HG03558 (cell line): ENCODE measurements around the gene FBF1.

Experiments used
- ATAC-seq: cut with Tn5 transposase; IDR thresholded peaks from one replicate; pipeline ENCODE4 v1.9.1; 2021; ENCODE audit warnings: moderate number of reproducible peaks; ENCODE audit not compliant: unreplicated experiment; ENCODE audit errors: extremely low read depth

The FBF1 gene

GRCh38 chr17:75950855-75951554 lies 10.2 kb upstream of the FBF1 start:
- no peak for ATAC-seq

- no peak for ATAC-seq
These were observed 9.6 kb upstream of the FBF1 start for GRCh38 chr17:75950421-75950820.

DNA sequence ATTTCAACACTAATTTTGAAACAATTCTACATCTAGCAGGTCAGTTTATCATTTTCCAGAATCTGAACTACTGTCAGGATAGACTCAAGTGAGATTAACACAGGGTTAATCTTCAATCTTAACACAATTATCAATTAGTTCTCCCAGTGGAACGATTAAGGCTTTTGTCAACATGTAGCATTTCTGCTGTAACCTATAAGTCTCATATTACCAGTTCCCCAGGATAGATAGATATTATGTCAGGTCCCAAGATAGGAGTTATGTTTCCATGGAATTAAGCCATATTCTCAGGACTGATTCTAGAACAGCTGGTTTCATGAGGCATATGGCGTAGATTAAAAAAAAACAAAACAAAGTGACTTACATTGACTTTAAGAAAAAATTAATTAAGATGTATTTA lies 4.4 kb upstream of the FBF1 start:
- no peak for ATAC-seq

DNA sequence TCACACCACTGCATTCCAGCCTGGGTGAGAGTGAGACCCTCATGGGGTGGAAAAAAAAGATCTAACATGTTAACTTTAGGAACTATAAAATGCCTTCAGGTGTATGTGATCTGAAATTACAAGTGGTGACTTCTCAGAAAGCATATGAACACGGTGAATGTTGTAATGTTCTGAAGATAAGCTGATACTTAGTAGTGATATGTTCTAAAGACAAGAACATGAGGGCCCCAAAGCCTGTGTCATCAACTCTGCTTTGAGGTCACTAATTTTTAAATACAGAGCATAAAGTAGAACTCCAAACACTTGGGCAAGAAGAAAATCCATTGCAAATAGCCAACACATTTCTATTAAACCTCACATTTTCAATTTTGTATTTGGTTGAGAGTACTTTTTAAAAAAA lies 2.6 kb upstream of the FBF1 start:
- no peak for ATAC-seq

- no peak for ATAC-seq
These were observed 1.6 kb upstream of the FBF1 start for GRCh38 chr17:75942473-75942872.

GRCh38 chr17:75941442-75941819 lies 589 bp upstream of the FBF1 start:
- no peak for ATAC-seq

DNA sequence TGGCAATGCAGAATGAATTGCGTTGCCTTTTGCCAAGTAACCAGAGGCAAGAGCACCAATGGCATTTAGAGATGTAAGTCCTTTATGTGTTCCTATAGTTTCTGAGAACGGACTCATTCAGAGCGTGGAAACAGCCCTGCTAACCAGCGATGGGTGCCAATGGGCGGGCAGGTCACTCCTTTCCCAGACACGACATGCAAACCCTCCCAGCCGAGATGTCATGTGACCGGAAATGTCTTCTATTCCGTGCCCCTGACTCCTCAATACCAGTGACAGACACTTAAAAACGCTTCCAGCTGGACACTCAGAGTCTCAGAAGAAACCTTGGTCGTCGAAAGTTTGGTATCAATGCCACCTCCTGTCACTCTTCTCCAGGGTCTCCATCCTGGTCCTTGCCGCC lies 3.2 kb downstream of the FBF1 start:
- ATAC-seq = no peak

DNA sequence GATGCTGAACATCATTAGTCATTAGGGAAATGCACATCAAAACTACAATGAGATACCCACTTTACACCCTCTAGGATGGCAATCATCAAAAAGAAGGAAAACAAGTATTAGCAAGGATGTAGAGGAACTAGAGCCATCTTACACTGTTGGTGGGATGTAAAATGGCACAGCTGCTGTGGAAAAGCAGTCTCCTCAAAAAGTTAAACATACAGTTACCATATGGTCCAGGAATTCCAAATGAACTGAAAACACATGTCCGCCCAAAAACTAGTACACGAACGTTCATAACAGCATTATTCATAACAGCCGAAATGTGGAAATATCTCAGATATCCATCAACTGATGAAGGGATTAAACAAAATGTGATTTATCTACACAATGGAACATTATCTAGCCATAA lies 7.0 kb downstream of the FBF1 start:
- ATAC-seq = no peak

GRCh38 chr17:75932852-75933251 lies 8.0 kb downstream of the FBF1 start:
- ATAC-seq = no peak

DNA sequence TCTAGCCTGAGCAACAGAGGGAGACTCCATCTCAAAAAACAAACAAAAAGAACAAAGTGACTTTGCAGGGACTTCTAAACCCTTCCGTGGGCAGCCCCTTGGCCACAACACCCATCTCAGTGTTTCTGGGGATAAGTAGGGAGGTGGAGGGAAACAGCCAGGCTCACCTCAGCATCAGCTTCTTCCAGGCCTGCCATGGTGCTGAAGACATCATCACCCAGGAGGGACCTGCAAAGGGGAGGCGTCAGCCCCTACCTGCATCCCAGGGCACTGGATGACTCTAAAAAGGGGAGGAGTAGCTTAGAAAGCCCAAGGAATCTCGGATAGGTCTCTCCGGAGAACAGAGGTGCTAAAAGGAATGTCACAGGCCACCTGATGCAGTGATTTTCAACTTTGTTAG lies 9.8 kb downstream of the FBF1 start:
- no peak for ATAC-seq

DNA sequence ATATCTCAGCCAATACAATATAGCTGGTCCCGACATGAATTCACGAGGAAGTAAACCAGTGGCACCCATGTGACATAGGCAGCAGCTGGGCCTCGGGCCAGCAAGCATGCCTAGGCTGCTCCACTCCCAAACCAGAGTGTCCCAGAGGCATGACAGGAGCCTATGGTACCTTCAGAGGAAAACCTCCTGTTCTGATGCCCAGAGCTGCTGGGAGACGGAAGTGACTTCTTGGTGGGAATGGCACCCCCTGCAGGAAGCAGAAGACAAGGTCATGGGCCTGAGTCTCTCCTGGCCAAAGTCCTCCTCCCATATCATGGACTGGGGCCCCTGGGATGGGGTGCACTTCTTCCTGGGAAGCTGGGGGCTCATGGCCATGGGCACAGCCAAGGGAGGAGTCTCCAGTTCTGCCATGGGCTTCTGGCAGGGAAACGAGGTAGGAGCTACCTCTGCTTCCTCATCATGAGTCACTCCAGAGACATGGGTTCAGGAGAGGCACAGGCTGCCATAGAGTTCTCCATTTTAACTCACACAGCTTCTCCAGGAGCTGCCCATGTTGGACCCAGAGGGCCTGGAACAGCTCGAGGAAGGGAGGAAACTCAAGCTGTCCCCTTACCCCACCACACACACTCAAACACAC lies 13.4 kb downstream of the FBF1 start:
- no peak for ATAC-seq

DNA sequence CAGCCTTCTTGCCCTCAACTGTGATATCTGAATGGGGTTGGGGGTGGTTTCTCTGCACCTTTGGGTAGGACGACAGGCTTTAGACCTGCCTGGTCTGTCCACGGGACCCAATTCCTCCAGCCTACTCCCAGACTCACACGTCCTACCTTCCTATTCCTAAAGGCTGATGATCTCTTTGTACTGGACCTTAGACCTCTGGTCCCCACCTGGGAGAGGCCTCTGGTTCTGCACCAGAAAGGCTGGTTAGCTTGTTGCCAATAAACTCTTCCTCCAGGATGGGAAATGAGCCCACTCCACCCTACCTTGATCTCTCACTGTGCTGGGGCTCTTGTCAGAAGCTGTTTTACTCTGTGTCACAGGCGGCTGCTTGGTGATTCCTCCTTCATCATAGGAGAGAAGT lies 14.4 kb downstream of the FBF1 start:
- no peak for ATAC-seq

- ATAC-seq = no peak
These were observed 14.9 kb downstream of the FBF1 start for GRCh38 chr17:75925912-75926311.

DNA sequence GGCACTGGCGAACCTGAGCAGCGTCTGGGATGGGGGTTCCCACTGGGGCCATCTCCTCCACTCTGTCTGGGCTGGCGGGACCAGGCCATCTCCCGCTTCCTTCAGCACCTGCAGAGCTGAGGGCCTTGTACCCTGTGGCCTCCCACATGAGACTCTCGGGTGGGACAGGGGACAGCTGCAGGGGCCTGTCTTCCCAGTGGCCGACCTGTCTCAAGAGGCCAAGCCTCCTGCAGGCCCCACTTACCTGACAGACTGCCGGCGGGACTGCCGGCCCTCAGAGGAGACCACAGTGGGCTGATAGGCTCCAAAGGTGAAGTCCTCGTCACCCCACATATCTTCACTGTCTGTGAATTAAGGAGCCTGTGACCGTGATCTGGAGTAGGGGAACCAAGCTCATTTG lies 15.7 kb downstream of the FBF1 start:
- ATAC-seq = no peak

- no peak for ATAC-seq
These were observed 17.6 kb downstream of the FBF1 start for GRCh38 chr17:75922963-75923874.

GRCh38 chr17:75922173-75922961 lies 18.5 kb downstream of the FBF1 start:
- ATAC-seq = no peak

DNA sequence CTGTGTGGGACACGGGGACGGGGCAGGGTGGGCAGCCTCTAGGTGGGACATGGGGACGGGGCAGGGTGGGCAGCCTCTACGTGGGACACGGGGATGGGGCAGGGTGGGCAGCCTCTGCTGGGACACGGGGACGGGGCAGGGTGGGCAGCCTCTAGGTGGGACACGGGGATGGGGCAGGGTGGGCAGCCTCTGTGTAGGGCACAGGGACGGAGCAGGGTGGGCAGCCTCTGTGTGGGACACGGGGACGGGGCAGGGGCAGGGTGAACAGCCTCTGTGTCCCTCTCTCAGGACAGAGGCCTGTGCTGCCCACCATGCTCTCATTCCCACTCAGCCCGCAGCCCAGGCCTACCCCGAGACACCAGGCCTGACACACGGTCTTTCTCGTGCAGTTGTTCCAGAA lies 19.2 kb downstream of the FBF1 start:
- ATAC-seq = no peak

- ATAC-seq = no peak
These were observed 20.7 kb downstream of the FBF1 start for GRCh38 chr17:75920045-75920560.

- no peak for ATAC-seq
These were observed 21.2 kb downstream of the FBF1 start for GRCh38 chr17:75919611-75920010.

- ATAC-seq = no peak
These were observed 22.9 kb downstream of the FBF1 start for GRCh38 chr17:75917917-75918445.
